Neuronal stem cell (in vitro differentiated cells): ENCODE data around the gene MCC.

Source experiments
- DNase-seq: peaks from one replicate; pipeline ENCODE4 v3.0.0-alpha.2; 2013; ENCODE audit warnings: low spot score
- H2AFZ ChIP-seq: one replicate; pipeline ENCODE4 v1.6.1; 2013; ENCODE audit warnings: mild to moderate bottlenecking, low read length, inconsistent platforms
- H2AK5ac ChIP-seq: 2 replicates; pipeline ENCODE4 v1.6.1; 2013; ENCODE audit warnings: low read depth, mild to moderate bottlenecking, inconsistent platforms, low read length, moderate library complexity, mixed read lengths
- H2BK120ac ChIP-seq: 2 replicates; pipeline ENCODE4 v1.6.1; 2013; ENCODE audit warnings: low read depth, mild to moderate bottlenecking, inconsistent platforms, low read length, moderate library complexity, mixed read lengths
- H2BK12ac ChIP-seq: one replicate; pipeline ENCODE4 v1.6.1; 2013; ENCODE audit warnings: low read length, inconsistent platforms
- H2BK15ac ChIP-seq: 2 replicates; pipeline ENCODE4 v1.6.1; 2013; ENCODE audit warnings: mild to moderate bottlenecking, low read length, inconsistent platforms, mixed read lengths
- H2BK5ac ChIP-seq: one replicate; pipeline ENCODE4 v1.6.1; 2013; ENCODE audit warnings: inconsistent platforms, mild to moderate bottlenecking, low read length, moderate library complexity
- H3K14ac ChIP-seq: one replicate; pipeline ENCODE4 v1.6.1; 2013; ENCODE audit warnings: low read length, inconsistent platforms
- H3K18ac ChIP-seq: 2 replicates; pipeline ENCODE4 v1.6.1; 2013; ENCODE audit warnings: low read length, inconsistent platforms
- H3K23ac ChIP-seq: 2 replicates; pipeline ENCODE4 v1.6.1; 2013; ENCODE audit warnings: low read depth, mild to moderate bottlenecking, mixed read lengths, low read length, inconsistent platforms; ENCODE audit not compliant: poor library complexity
- H3K27ac ChIP-seq: replicated peaks from 3 replicates; pipeline ENCODE4 v1.5.1; 2013; ENCODE audit warnings: low read length, inconsistent platforms
- H3K27me3 ChIP-seq, 3 experiments: 2 replicates each; pipeline ENCODE4 v1.6.1; 2013; ENCODE audit warnings: low read length in 3 of 3, mild to moderate bottlenecking in 2 of 3, inconsistent platforms in 1 of 3, low read depth in 1 of 3, mixed read lengths in 1 of 3, moderate library complexity in 1 of 3; ENCODE audit not compliant: control insufficient read depth in 3 of 3, insufficient read depth in 3 of 3
- H3K36me3 ChIP-seq, 2 donors: replicated peaks in 1 of 2; 2 replicates each; pipeline ENCODE4 v1.6.1; 2013; ENCODE audit warnings: low read length in 2 of 2; ENCODE audit not compliant: control insufficient read depth in 2 of 2, insufficient read depth in 2 of 2
- H3K4ac ChIP-seq: 2 replicates; pipeline ENCODE4 v1.6.1; 2013; ENCODE audit warnings: inconsistent platforms, mild to moderate bottlenecking, low read length, moderate library complexity
- H3K4me1 ChIP-seq, 2 donors: 1 replicate in 1 of 2; 2 replicates in 1 of 2; pipeline ENCODE4 v1.6.1; 2013; ENCODE audit warnings: low read length in 2 of 2, low read depth in 1 of 2; ENCODE audit not compliant: control insufficient read depth in 2 of 2, insufficient read depth in 1 of 2
- H3K4me2 ChIP-seq: one replicate; pipeline ENCODE4 v1.6.1; 2013; ENCODE audit warnings: mild to moderate bottlenecking, low read length, inconsistent platforms; ENCODE audit not compliant: insufficient read depth, poor library complexity, severe bottlenecking
- H3K4me3 ChIP-seq, 2 donors: 2 replicates each; pipeline ENCODE4 v1.5.1; 2013; ENCODE audit warnings: low read length in 2 of 2, mild to moderate bottlenecking in 2 of 2, inconsistent platforms in 1 of 2, moderate library complexity in 1 of 2
- H3K79me1 ChIP-seq: one replicate; pipeline ENCODE4 v1.6.1; 2013; ENCODE audit warnings: low read depth, mild to moderate bottlenecking, inconsistent platforms, low read length, moderate library complexity
- H3K9ac ChIP-seq: one replicate; pipeline ENCODE4 v1.6.1; 2013; ENCODE audit warnings: mild to moderate bottlenecking, low read depth, low read length, inconsistent platforms; ENCODE audit not compliant: poor library complexity
- H3K9me3 ChIP-seq, 2 donors: replicated peaks in 1 of 2; 2 replicates each; pipeline versions ENCODE3 to v1.6.1; 2013; ENCODE audit warnings: low read length in 2 of 2, mild to moderate bottlenecking in 2 of 2, inconsistent platforms in 1 of 2, low read depth in 1 of 2, mixed read lengths in 1 of 2, moderate library complexity in 1 of 2; ENCODE audit not compliant: control insufficient read depth in 2 of 2, insufficient read depth in 1 of 2
- H4K8ac ChIP-seq: one replicate; pipeline ENCODE4 v1.6.1; 2013; ENCODE audit warnings: low read depth, mild to moderate bottlenecking, inconsistent platforms, low read length, moderate library complexity
- H4K91ac ChIP-seq: one replicate; pipeline ENCODE4 v1.6.1; 2013; ENCODE audit warnings: low read length, low read depth, mild to moderate bottlenecking, inconsistent platforms; ENCODE audit not compliant: poor library complexity
- WGBS, 2 donors: extraction: QIAGEN DNeasy Blood & Tissue Kit; methylation state at CpG; one replicate each; pipeline ENCODE4 v1.1.7; 2013; ENCODE audit warnings: missing lambda C conversion rate in 2 of 2, mixed read lengths in 1 of 2; ENCODE audit not compliant: insufficient read length in 2 of 2, insufficient replicate concordance in 1 of 2; ENCODE audit errors: extremely low coverage in 2 of 2; 5-methylcytosine and 5-hydroxymethylcytosine counted together

Gene MCC

GRCh38 chr5:113193311-113193978 is 294.8 kb downstream of the MCC start:
- Histone ChIP-seq H3K9ac (no peak overlapping the region), H3K18ac (no peak overlapping the region), H4K91ac (no peak overlapping the region), H3K4me3 (no peak overlapping the region), H3K23ac (no peak overlapping the region), H3K79me1 (no peaks in the 10 kb centered on the region), H3K4ac (no peak overlapping the region), H2AFZ (no peak overlapping the region), H3K4me2 (no peak overlapping the region), H2BK5ac (no peak overlapping the region), H3K27me3 (no peaks in the 10 kb centered on the region), H3K9me3 (peaks cover 0 to 27% of the 10 kb centered on the region in 2 donors), H2BK15ac (no peak overlapping the region), H3K36me3 (no peaks in the 10 kb centered on the region), H2BK12ac (no peak overlapping the region), H3K14ac (no peak overlapping the region), H4K8ac (no peak overlapping the region), H2AK5ac (no peak overlapping the region), H3K27ac (no peak overlapping the region), H2BK120ac (no peak overlapping the region), H3K4me1 (peaks cover 0 to 6% of the 10 kb centered on the region in 2 donors)
- DNase-seq, result no peak
- no CpG with 5 or more reads among the region's 5 CpGs for WGBS, 2 donors

- no peak overlapping the region for H2BK12ac ChIP-seq
- H4K8ac ChIP-seq, result no peak overlapping the region
- H2AK5ac ChIP-seq, result no peak overlapping the region
- H3K27ac ChIP-seq, result no peak overlapping the region
- DNase-seq, result no peak
- peaks cover 0 to 27% of the 10 kb centered on the region in 2 donors for H3K9me3 ChIP-seq
- H2BK5ac ChIP-seq, result no peak overlapping the region
- H3K9ac ChIP-seq, result no peak overlapping the region
- H3K27me3 ChIP-seq, result no peaks in the 10 kb centered on the region
- H2BK120ac ChIP-seq, result no peak overlapping the region
- no peak overlapping the region for H3K18ac ChIP-seq
- peaks cover 0 to 4% of the 10 kb centered on the region in 2 donors for H3K4me1 ChIP-seq
- no peak overlapping the region for H2BK15ac ChIP-seq
- H3K23ac ChIP-seq, result no peak overlapping the region
- no peaks in the 10 kb centered on the region for H3K36me3 ChIP-seq
- H3K79me1 ChIP-seq, result no peaks in the 10 kb centered on the region
- H3K4me2 ChIP-seq, result no peak overlapping the region
- no peak overlapping the region for H3K14ac ChIP-seq
- no peak overlapping the region for H3K4me3 ChIP-seq
- H4K91ac ChIP-seq, result no peak overlapping the region
- no peak overlapping the region for H2AFZ ChIP-seq
- no CpG with 5 or more reads among the region's 2 CpGs for WGBS, 2 donors
- H3K4ac ChIP-seq, result no peak overlapping the region
These were observed 295.7 kb downstream of the MCC start for GRCh38 chr5:113192541-113192940.

GRCh38 chr5:113190347-113190746 is 297.9 kb downstream of the MCC start:
- H4K91ac ChIP-seq, result no peak overlapping the region
- H2AK5ac ChIP-seq, result no peak overlapping the region
- no peak overlapping the region for H3K18ac ChIP-seq
- H3K79me1 ChIP-seq, result no peaks in the 10 kb centered on the region
- H3K9ac ChIP-seq, result no peak overlapping the region
- no peak overlapping the region for H3K14ac ChIP-seq
- H3K4me3 ChIP-seq, result no peak overlapping the region
- H3K4ac ChIP-seq, result no peak overlapping the region
- no peak overlapping the region for H2BK12ac ChIP-seq
- no peak overlapping the region for H4K8ac ChIP-seq
- WGBS, 2 donors, result no CpG with 5 or more reads among the region's 5 CpGs
- no peak overlapping the region for H2BK15ac ChIP-seq
- H2BK5ac ChIP-seq, result no peak overlapping the region
- H3K9me3 ChIP-seq, result peaks cover 0 to 27% of the 10 kb centered on the region in 2 donors
- H3K23ac ChIP-seq, result no peak overlapping the region
- H3K27me3 ChIP-seq, result no peaks in the 10 kb centered on the region
- H3K4me1 ChIP-seq, result peaks cover 0 to 4% of the 10 kb centered on the region in 2 donors
- H3K4me2 ChIP-seq, result no peak overlapping the region
- no peak overlapping the region for H2BK120ac ChIP-seq
- no peak overlapping the region for H2AFZ ChIP-seq
- no peaks in the 10 kb centered on the region for H3K36me3 ChIP-seq
- no peak overlapping the region for H3K27ac ChIP-seq
- no peak for DNase-seq

- Histone ChIP-seq H4K8ac (no peak overlapping the region), H3K14ac (no peak overlapping the region), H2AFZ (no peak overlapping the region), H3K23ac (no peak overlapping the region), H2BK120ac (no peak overlapping the region), H3K27me3 (no peaks in the 10 kb centered on the region), H3K4me2 (no peak overlapping the region), H3K36me3 (no peaks in the 10 kb centered on the region), H4K91ac (no peak overlapping the region), H3K4me1 (peaks cover 0 to 4% of the 10 kb centered on the region in 2 donors), H2BK15ac (no peak overlapping the region), H2BK5ac (no peak overlapping the region), H2BK12ac (no peak overlapping the region), H3K4ac (no peak overlapping the region), H3K18ac (no peak overlapping the region), H3K9ac (no peak overlapping the region), H3K9me3 (peaks cover 0 to 21% of the 10 kb centered on the region in 2 donors), H3K27ac (no peak overlapping the region), H3K79me1 (no peaks in the 10 kb centered on the region), H3K4me3 (no peak overlapping the region), H2AK5ac (no peak overlapping the region)
- DNase-seq, result no peak
- WGBS, 2 donors, result no CpG with 5 or more reads among the region's 3 CpGs
These were observed 299.0 kb downstream of the MCC start for GRCh38 chr5:113189291-113189690.
